Fibroblast of villous mesenchyme (primary cell): ENCODE data around the gene KRT1. TPM values are rescaled to one million over a fixed set of nuclear protein-coding genes. Genes with fewer than 3 reads are reported as not detected.

Experiments used
- DNase-seq: peaks from one replicate; pipeline ENCODE4 v3.0.0-alpha.2; 2010; ENCODE audit warnings: low read depth
- H3K4me3 ChIP-seq: 2 replicates; pipeline ENCODE4 v1.5.1; 2011; ENCODE audit warnings: low read depth, mild to moderate bottlenecking, low read length
- CTCF ChIP-seq: IDR thresholded peaks from 2 replicates; pipeline ENCODE4 v1.5.1; 2012; ENCODE audit warnings: low read depth, mild to moderate bottlenecking, low read length; ENCODE audit not compliant: insufficient read depth
- total RNA-seq: library from RNA; depleted of rRNA; stranded (reverse); fragments of >200 nt; gene quantifications from 2 replicates; pipeline ENCODE4 v1.2.3, GENCODE V29; 2012

KRT1 gene
- total RNA-seq, 1 donor, result not detected

- no peak for DNase-seq
- no peak for TF ChIP-seq CTCF
- H3K4me3 ChIP-seq, result no peak overlapping the region
These were observed 13.7 kb downstream of the KRT1 start for GRCh38 chr12:52666471-52666870.

GRCh38 chr12:52663420-52663819, 16.8 kb downstream of the KRT1 start:
- no peak for TF ChIP-seq CTCF
- H3K4me3 ChIP-seq, result no peak overlapping the region
- no peak for DNase-seq

- no peak for TF ChIP-seq CTCF
- no peak overlapping the region for H3K4me3 ChIP-seq
- DNase-seq, result no peak
These were observed 17.3 kb downstream of the KRT1 start for GRCh38 chr12:52662918-52663229.

GRCh38 chr12:52662093-52662917, 17.9 kb downstream of the KRT1 start:
- H3K4me3 ChIP-seq, result no peak overlapping the region
- TF ChIP-seq CTCF, result no peak
- no peak for DNase-seq

- DNase-seq, result no peak
- H3K4me3 ChIP-seq, result no peak overlapping the region
- TF ChIP-seq CTCF, result no peak
These were observed 18.5 kb downstream of the KRT1 start for GRCh38 chr12:52661668-52662067.

- DNase-seq, result no peak
- no peak overlapping the region for H3K4me3 ChIP-seq
- no peak for TF ChIP-seq CTCF
These were observed 19.2 kb downstream of the KRT1 start for GRCh38 chr12:52660934-52661499.
